GM19452 (cell line): ENCODE data around the gene XRCC6.
"Not testable (repeated sequence)": the region's sequence is repeated elsewhere in the genome, so short reads cannot be mapped to it uniquely, and the experiment has no call there.

ENCODE experiments used
- ATAC-seq: cut with Tn5 transposase; IDR thresholded peaks from one replicate; pipeline ENCODE4 v1.9.1; 2021; ENCODE audit not compliant: unreplicated experiment

XRCC6 gene

DNA sequence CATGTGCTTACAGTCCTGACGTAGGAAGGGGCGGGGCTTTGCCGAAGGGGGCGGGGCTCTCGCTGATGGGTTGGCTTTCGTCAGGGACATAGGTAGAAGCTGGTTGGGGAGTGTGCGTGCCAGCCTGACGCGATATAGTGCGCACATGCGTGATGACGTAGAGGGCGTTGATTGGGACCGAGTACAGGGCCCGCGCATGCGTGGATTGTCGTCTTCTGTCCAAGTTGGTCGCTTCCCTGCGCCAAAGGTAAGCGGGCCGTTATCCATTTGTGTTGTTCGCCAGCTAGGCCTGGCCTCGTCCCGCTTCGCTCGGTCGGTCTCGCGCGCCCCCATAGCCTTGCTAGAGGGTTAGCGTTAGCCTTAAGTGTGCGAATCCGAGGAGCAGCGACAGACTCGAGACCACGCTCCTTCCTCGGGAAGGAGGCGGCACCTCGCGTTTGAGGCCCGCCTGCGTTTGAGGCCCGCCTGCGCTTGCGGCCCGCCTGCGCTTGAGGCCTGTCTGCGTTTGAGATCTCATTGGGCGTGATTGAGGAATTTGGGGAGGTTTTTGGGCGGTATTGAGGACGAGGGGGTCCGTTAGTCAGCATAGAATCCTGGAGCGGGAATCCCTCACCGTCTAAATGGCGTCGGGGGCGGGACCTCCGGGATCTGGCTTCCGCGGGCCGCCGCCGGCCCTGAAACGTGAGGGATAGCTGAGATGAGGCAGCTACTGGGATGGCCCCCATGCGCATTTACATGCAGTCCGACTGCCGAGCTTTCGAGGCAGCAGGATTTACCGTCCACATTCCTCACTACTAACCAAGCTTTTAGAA is at the start of gene XRCC6:
Gene XRCC6 (plus strand): TSS at position 197 of the 812 bp plus-strand sequence. CDS start 710 bp downstream, outside the sequence.
- ATAC-seq: peak; percentile 71

DNA sequence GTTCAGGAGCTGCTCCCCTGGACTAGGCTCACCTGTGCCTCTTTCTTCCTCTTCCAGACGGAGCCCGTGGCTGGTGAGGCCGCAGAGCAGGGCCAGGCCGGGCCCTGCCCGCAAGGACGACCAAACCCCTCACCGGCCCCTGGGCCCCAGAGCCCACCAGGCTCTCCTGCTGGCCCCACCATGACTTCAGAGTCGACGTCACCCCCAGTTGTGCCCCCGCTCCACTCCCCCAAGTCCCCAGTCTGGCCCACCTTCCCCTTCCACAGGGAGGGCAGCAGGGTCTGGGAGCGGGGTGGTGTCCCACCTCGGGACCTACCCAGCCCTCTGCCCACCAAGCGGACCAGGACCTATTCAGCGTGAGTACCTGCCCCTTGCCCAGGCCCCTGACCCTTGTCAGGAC is 49.3 kb upstream of the XRCC6 start:
- ATAC-seq: no peak

DNA sequence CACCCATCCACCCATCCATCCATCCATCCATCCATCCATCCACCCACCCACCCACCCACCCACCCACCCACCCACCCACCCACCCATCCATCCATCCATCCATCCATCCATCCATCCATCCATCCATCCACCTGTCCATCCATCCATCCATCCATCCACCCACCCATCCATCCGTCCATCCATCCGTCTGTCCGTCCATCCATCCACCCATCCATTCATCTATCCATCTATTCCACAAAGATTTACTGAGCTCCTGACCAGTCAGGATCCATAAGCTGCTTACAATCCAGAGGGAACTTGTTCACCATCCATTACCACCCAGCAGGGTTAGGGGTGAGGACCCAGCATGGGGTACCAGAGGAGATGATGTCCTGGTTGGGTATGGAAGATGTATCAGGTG is 48.8 kb upstream of the XRCC6 start:
- ATAC-seq: not testable (repeated sequence)

DNA sequence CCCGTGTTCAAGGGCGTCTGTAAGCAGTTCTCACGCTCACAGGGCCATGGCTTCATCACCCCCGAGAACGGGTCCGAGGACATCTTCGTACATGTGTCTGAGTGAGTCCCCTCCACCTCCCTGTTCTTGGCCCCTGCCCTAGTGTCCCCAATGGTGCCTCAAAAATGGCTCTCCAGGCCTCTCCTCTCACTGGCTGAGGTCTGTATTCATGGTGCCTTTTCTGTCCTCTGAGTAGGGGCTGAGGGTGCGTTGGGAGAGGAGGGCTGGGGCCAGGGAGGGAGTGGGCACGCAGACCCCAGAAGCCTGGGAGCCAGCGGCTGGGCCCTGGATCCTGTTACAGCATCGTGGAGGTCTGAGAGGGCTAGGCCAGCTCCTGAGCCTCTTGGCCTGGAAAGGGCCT is 47.4 kb upstream of the XRCC6 start:
- no peak for ATAC-seq

DNA sequence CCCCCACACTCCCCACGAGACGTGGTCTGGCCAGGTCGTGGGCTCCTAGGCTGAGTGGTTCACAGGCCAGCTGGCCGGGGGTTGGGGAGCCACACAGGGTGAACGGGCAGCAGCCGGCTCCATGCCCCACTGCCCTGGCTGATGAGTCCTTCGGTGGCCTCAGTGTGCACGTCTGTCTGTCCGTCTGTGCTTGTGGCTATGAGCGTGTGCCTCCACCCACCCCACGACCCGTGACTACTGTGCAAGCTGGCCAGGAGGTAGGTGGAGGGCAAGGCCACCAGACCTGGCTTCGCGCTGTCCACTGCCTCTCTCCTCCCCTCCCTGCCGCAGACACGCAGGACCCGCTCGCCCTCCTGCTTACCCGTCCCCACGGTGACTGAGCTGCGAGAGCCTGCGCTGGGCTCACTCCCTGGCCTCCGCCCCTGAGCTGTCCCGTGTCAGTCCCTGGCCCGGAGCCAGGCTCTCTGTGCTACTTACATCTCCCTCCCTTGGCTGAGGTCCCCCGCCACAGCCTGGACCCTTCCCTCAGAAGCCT is 46.2 kb upstream of the XRCC6 start:
- ATAC-seq: no peak

DNA sequence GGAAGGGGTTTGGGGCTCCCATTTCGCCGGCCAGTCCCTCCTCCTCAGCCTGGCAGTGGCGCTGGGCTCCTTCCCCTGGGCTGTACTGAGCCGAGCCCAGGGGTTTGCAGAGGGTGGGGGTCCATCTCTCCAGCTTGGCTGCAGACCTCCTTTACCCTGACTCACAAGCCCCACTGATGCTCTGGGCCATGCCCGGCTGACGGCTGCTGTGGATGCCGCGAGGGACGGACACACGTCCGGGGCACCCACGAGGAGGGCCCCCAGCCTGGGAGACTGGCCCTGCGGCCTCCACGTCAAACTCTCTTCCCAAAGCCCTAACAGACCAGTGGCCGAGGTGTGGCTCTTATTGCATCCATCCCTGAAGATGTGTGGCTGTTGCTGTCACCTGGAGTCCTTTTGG is 45.6 kb upstream of the XRCC6 start:
- ATAC-seq: no peak

DNA sequence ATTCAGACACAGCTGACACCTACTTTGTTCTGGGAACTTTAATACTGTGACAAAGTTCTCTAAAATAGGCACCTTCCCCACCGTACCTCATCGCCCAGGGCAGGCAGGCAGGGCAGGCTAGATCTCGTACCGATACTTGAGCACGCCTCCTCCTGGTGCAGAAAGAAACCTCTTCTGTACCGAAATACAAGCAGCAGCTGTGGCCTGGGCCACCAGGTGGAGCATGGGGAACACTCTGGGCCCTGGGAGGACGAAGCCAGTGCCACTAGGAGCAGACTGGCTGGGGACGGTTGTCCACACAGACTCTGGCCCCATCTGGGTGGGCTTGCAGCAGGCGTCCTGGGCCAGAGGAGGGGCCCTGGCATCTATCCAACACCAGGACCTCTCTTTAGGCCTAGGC is 44.2 kb upstream of the XRCC6 start:
- no peak for ATAC-seq

DNA sequence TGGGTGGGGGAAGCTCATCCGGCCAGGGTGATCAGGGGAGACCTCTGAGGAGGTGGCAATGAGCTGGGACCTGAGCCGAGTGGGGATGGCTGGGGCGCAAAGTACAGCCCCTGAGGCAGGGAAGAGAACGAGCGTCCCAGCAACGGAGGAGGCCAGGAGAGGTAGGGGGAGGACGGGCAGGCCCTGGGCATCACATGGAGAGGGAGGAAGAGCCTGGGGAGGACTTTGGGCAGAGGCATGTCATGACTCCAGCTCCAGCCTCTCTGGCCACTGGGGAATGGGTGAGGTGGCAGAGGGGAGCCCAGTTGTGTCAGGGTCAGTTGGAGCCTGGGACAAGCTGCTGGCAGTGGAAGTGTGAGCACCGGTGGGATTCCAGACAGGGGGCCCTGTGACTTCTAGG is 43.0 kb upstream of the XRCC6 start:
- no peak for ATAC-seq

DNA sequence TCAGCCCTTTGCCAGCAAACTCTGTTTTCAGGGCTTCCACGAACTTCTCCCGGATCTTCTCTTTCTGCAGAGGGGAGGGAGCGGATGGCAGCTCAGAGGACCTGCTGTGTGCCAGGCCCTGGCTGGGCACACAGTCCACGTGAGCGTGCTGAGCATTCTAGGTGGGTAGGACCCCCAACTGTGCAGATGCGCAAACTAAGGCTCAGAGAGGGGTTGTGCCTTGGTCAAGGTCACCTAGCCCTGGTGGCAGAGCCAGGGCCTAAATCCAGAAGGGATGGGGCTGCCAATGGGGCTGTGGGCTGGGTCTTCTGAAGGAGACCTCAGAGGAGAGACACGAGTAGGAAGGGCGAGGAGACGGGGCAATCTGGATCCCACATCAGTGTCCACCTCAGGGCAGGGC is 42.3 kb upstream of the XRCC6 start:
- no peak for ATAC-seq

DNA sequence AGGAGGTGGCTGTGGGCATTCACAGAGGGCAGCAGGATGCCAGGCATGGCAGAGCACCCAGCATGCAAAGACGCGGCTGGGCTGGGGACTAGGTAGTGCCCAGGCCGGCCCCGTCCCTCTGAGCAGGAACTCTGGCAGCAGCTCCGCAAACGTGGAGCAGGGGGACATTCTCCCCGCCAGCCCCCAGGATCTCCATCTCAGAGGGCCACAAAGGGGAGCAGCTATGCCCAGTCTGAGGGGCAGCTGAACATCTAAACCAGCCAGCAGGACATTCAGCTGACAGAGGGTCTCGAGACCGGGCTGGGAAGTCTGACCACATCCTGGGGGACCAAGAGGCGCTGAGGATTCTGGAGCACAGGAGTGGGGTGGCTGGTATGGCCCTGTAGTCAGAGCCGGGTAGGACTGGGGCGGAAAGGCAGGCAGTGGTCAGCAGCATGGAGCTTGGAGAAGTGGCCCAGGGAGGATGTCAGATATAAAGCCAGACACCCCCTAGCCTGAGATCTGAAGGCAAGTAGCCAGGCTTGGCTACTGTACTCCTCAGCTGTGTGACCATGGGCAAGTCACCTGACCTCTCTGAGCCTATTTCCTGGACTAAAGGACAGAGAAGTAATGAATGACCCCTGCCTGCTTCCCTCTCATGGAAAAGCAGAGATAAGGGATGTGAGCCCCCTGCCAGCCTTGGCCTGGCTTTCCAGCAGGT is 41.6 kb upstream of the XRCC6 start:
- ATAC-seq: no peak

DNA sequence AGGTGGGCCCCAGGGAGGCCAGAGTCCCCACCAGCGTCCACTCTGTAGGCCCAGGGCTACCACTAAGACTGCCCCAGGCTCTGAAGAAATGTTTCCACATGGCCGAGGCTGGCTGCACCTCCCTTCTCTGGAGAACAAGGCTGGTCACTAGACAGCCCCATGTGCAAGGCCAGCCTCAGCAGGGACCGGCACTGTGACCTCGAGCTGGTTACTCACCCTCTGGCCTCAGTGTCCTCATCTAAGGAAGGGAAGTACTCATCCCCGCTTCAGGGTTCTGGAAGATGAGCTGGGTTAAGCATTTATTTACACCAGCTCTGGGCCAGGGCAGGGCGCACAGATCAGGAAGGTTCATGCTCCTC is 41.1 kb upstream of the XRCC6 start:
- no peak for ATAC-seq

DNA sequence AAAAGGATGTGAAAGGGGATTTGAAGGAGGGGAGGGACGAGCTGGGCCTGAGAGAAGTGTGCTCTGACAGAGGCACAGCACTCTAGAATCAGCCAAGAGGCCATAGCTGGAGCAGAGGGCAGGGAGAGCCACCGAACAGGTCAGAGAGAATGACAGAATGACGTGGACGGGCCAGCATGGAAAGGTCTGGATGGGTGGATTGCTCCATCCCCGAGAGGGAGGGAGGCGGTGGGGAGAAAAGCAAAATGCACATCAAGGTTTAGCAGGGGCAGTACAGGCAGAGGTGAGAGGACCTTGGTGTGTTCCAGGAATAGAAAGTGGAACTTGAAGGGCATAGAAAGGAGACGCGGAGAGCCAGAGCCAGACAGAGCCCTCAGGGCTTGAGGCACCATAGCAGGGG is 38.4 kb upstream of the XRCC6 start:
- no peak for ATAC-seq

DNA sequence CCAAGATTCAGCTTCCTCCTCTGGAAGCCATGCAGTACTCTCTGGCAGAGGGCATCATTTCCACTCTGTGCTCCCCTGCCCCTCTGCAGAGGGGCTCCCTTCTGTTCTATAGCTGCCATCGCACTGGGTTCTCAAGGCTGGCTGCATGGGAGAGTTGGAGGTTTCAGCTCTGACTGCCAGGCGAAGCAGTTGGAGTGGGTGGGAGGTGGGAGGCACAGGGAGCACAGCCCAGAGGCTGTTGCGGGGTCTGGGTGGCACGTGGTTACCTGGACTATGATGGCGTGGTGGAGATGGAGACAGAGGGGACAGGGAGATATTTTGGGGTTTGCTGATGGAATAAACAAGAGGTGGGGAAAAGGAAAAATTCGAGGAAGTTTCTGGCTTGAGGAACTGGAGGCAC is 36.2 kb upstream of the XRCC6 start:
- no peak for ATAC-seq

DNA sequence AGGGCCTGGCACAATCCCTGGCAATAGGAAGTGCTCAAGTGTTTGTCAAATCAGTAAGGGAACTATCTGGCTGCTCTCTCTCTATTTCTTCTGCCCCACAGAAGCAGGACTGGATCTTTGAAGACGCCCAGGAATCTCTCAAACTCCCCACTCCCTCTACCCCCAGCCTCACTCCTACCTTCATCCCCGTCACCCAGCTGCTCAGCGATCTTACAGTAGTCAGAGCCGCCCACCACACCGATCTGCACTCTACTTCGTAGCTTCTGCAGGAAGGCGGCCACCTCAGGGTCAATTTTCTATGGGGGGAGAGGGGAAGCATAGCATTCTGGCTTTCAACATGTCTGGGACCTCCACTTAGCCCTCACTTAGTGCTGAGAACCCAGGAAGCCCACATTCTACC is 35.2 kb upstream of the XRCC6 start:
- ATAC-seq: no peak

DNA sequence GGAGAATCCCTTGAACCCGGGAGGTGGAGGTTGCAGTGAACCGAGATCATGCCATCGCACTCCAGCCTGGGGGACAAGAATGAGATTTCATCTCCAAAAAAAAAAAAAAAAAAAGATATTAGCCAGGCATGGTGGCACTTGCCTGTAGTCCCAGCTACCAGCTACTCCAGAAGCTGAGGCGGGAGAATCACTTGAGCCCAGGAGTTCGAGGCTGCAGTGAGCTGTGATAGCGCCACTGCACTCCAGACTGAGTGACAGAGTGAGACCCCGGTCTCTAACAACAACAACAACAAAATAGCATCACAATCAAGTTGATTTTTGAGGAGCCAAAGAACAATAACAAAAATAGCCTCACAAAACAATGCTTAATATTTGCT is 33.8 kb upstream of the XRCC6 start:
- no peak for ATAC-seq

DNA sequence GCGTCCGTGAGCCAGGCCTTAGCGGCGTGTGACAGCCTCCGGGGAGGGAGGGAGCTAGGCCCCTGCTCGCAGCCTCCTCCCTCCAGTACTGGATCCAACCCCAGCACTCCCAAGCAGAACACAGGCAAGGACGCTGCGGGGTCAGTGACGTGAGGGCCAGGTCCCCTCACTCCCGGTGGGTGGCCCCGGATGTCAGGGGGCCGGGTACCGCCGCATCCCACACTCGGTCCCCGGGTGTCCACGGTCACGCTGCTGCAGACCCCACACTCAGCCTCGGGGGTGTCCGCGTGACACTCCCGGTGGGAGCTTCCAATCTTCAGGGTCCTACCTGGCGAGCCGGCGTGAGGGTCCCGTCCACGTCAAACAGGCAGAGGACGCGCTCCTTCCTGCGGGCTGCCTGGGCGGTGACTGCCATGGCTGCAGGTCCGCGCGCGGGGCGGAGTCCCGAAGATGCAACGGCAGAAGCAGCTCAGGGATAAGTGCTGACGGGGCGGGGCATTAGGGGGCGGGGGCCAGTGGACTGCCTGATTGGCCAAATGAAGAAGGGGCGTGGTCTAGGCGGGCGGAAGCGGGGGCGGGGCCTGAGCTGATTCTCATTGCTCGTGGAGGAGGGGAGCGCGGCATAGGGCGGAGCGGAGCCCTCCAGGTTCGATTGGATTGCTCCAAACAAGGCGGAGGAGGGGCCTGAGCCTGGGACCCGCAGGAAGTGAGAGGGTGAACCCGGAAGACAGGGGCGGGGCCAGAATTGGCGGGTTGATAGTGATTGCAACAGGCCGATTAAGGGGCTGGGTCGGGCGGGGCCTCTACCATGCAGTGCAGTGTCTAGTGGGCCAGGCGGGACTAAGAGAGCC is 31.5 kb upstream of the XRCC6 start, which contains the start of gene PMM1:
Gene PMM1 (minus strand): TSS at position 450 of the 851 bp plus-strand sequence. CDS start 35 bp downstream, at position 415.
- ATAC-seq: peak; percentile 88

DNA sequence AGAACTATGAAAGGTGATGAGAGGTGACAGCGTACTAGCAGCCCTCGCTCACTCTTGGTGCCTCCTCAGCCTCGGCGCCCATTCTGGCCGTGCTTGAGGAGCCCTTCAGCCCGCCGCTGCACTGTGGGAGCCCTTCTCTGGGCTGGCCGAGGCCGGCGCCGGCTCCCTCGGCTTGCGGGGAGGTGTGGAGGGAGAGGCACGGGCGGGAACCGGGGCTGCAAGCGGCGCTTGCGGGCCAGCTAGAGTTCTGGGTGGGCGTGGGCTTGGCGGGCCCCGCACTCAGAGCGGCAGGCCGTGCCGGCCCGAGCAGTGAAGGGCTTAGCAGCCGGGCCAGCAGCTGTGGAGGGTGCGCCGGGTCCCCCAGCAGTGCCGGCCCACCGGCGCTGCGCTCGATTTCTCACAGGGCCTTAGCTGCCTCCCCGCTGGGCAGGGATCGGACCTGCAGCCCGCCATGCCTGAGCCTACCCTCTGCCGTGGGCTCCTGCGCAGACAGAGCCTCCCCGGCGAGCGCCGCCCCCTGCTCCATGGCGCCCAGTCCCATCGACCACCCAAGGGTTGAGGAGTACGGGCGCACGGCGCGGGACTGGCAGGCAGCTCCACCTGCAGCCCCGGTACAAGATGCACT is 27.6 kb upstream of the XRCC6 start:
- not testable (repeated sequence) for ATAC-seq

DNA sequence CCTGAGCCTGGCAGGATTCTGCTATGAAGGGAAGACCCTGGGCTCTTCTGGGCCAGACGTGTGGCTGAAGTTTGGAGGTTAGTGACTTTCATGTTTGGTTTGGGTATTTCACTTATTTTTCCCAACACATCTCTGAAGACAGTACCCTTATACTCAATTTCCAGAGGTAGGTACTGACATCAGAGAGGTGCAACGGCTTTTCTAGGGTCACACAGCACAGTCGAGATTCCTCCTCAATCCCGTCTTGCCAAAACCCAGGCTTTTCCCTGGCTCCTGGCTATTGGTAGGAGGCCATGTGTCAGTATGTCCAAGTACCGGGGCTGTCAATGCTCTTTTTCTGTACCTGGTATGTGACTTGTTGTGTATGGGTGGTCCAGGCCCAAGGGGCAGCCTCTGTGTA is 25.4 kb upstream of the XRCC6 start:
- no peak for ATAC-seq

DNA sequence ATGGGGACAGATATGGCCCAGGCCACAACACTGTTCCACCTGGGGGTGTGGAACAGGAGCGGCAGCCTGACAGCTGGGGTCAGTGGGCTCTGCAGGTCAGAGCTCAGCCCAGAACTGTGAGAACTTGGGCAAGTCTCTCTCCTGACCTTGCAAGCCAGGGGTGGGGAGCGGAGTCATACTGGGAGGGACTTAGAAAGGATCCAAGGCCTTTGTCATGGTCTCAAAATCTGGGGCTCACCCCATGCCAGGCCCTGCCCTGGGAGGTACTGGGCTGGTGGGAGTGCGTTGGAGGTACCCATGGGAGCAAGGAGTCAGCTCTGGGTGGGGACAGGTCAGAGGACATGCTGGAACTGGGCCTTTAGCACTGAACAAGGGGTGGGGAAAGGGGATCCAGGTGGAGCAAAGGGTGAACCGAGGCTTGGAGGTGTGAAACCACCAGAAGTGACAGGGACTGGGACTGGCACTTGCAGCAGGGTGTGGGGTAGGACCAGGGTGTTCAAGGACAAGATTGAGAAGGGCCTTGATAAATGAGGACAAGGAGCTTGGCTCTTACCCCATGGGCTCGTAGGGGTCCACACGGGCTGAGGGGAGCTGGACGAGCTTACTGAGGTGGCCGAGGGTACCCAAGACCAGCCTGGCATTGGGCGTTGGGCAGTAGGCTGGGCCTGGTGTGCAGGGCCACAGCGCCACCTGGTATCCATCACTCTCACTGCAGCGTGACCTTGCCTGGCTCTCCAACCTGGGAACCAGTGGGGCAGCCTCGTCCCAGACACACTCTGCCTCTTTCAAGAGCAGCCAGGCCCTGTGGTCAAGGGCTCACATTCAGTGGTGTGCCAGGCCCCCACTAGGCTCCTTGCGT is 24.1 kb upstream of the XRCC6 start:
- ATAC-seq: no peak

DNA sequence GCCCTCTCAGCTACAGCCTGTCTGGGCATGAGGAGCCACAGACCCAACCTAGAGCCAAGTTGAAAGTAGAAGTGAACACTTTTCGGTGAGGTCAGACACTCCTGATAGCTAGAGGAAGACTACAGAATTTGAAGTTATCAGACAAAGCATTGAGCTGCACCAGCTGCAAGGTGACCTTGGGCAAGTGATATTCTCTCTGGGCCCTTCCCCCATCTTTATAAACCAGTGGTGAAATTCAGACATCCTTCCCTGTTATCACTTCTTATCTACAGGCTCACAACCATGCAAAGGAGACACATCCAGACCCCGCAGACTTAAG is 23.5 kb upstream of the XRCC6 start:
- ATAC-seq: no peak
